K562 (cell line): ENCODE data around the gene GOLPH3. TPM values are rescaled to one million over a fixed set of nuclear protein-coding genes. Genes with fewer than 3 reads are reported as not detected.

Source experiments
- ATAC-seq: fragments of 200-7000 bp; cut with Tn5 transposase; 3 replicates; pipeline ENCODE4 v1.9.1; 2020; ENCODE audit warnings: moderate library complexity
- BruUV-seq: library from RNA; stranded (reverse); fragments of 400-500 nt; replicated peaks from 2 replicates; lab custom pipeline; 2021; lab: Mats Ljungman, UMichigan
- CTCF ChIA-PET: fragments of 300-600 bp; formaldehyde crosslinking; extraction: SDS; loops from one replicate; lab custom pipeline; 2021; ENCODE audit warnings: low intra/inter-chr PET ratio; lab: Yijun Ruan, JAX
- POLR2A ChIA-PET: fragments of 300-600, 350-650 bp; sonication (Branson Sonifier 250); formaldehyde crosslinking; extraction: SDS; loops from one replicate; lab custom pipeline; 2021; ENCODE audit warnings: antibody characterized with exemption, inconsistent platforms; lab: Yijun Ruan, JAX
- DNase-seq, 4 experiments: peaks; one replicate each; pipeline versions ENCODE4 v3.0.0 to v3.0.0-alpha.2; 2011 to 2018; ENCODE audit warnings: low spot score in 3 of 4, mixed read lengths in 3 of 4; ENCODE audit errors: extremely low read depth in 1 of 4
- FAIRE-seq: peaks from 2 replicates; lab custom pipeline; 2011; peaks lifted over from hg19 to GRCh38; lab: Jason Lieb, UNC
- H2AFZ ChIP-seq: 2 replicates; pipeline ENCODE4 v1.6.0; 2011; ENCODE audit warnings: low read depth, low read length, control low read depth, inconsistent platforms
- H3K27ac ChIP-seq: fragments of 200-600 bp; 3 replicates; pipeline ENCODE4 v1.8.0; 2011; ENCODE audit warnings: low read depth, mild to moderate bottlenecking, control low read depth, inconsistent platforms, low read length, moderate library complexity, mixed read lengths; ENCODE audit errors: extremely low read depth
- H3K27me3 ChIP-seq, 2 experiments: fragments of 300-600 bp in 1 of 2; 2 replicates in 1 of 2; 3 replicates in 1 of 2; pipeline versions ENCODE4 v1.6.0 to v1.8.0; 2011; ENCODE audit warnings: inconsistent platforms in 2 of 2, low read length in 2 of 2, mild to moderate bottlenecking in 1 of 2, mixed read lengths in 1 of 2, moderate library complexity in 1 of 2; ENCODE audit not compliant: control insufficient read depth in 2 of 2, insufficient read depth in 2 of 2
- H3K36me3 ChIP-seq: fragments of 300-600 bp; 3 replicates; pipeline ENCODE4 v1.8.0; 2011; ENCODE audit warnings: mild to moderate bottlenecking, low read length, inconsistent platforms; ENCODE audit not compliant: control insufficient read depth, insufficient read depth
- H3K4me1 ChIP-seq, 2 experiments: fragments of 200-600 bp in 1 of 2; replicated peaks in 1 of 2; 2 replicates in 1 of 2; 3 replicates in 1 of 2; pipeline versions ENCODE4 v1.5.1 to v1.8.0; 2011; ENCODE audit warnings: inconsistent platforms in 2 of 2, low read length in 2 of 2, mild to moderate bottlenecking in 1 of 2, mixed read lengths in 1 of 2, moderate library complexity in 1 of 2; ENCODE audit not compliant: control insufficient read depth in 2 of 2, insufficient read depth in 2 of 2
- H3K4me2 ChIP-seq: 2 replicates; pipeline ENCODE4 v1.6.1; 2011; ENCODE audit warnings: low read length, control low read depth, inconsistent platforms, mixed read lengths; ENCODE audit not compliant: insufficient read depth
- H3K4me3 ChIP-seq: fragments of 200-600 bp; sonication (generic), shearing (Covaris generic); 2 replicates; pipeline ENCODE4 v1.5.1; 2016; ENCODE audit warnings: control low read depth, inconsistent platforms
- H3K79me2 ChIP-seq: fragments of 200-600 bp; 3 replicates; pipeline ENCODE4 v1.8.0; 2011; ENCODE audit warnings: low read length, inconsistent platforms; ENCODE audit not compliant: control insufficient read depth, insufficient read depth
- H3K9ac ChIP-seq, 2 experiments: 2 replicates each; pipeline versions ENCODE4 v1.6.0 to v1.6.1; 2011; ENCODE audit warnings: low read depth in 2 of 2, low read length in 2 of 2, control low read depth in 1 of 2, inconsistent platforms in 1 of 2, mild to moderate bottlenecking in 1 of 2, mixed read lengths in 1 of 2; ENCODE audit not compliant: insufficient read depth in 1 of 2
- H3K9me1 ChIP-seq: one replicate; pipeline ENCODE4 v1.6.0; 2011; ENCODE audit warnings: inconsistent platforms, mild to moderate bottlenecking, low read length, moderate library complexity; ENCODE audit not compliant: control insufficient read depth, insufficient read depth
- H3K9me3 ChIP-seq: replicated peaks from 2 replicates; pipeline ENCODE4 v1.5.1; 2011; ENCODE audit warnings: low read depth, low read length, inconsistent platforms; ENCODE audit not compliant: control insufficient read depth, insufficient read depth
- H4K20me1 ChIP-seq: replicated peaks from 2 replicates; pipeline ENCODE4 v1.6.1; 2011; ENCODE audit warnings: low read length, inconsistent platforms, mixed read lengths; ENCODE audit not compliant: control insufficient read depth, insufficient read depth
- CBFB ChIP-seq: sonication (generic); formaldehyde crosslinking; IDR thresholded peaks from 2 replicates; pipeline ENCODE4 v1.4.0; 2020; ENCODE audit warnings: mild to moderate bottlenecking, missing genetic modification reagents
- ETV6 ChIP-seq, 3 experiments: fragments of 150-350 bp in 1 of 3; sonication (generic) in 1 of 3; formaldehyde crosslinking in 1 of 3; IDR thresholded peaks; 2 replicates each; pipeline versions ENCODE4 v1.6.1 to v1.8.0; 2014 to 2022; ENCODE audit warnings: borderline replicate concordance in 2 of 3, low read depth in 2 of 3, antibody characterized with exemption in 1 of 3, low read length in 1 of 3, mild to moderate bottlenecking in 1 of 3, missing genetic modification reagents in 1 of 3
- GABPB1 ChIP-seq: sonication (generic); formaldehyde crosslinking; IDR thresholded peaks from 2 replicates; pipeline ENCODE4 v1.8.0; 2022; ENCODE audit warnings: mild to moderate bottlenecking, missing genetic modification reagents
- LARP7 ChIP-seq: fragments of 450-650 bp; IDR thresholded peaks from 2 replicates; pipeline ENCODE4 v1.6.1; 2016
- MYC ChIP-seq, 2 experiments: fragments of 250-450 bp in 1 of 2; sonication (Bioruptor Pico) in 1 of 2; IDR thresholded peaks; 2 replicates each; pipeline versions ENCODE4 v1.5.1 to v1.6.1; 2012 to 2021; ENCODE audit warnings: low read depth in 2 of 2, borderline replicate concordance in 1 of 2, improper control_type of control experiment in 1 of 2, low read length in 1 of 2, mild to moderate bottlenecking in 1 of 2, moderate library complexity in 1 of 2
- NR1H2 ChIP-seq: sonication (generic); formaldehyde crosslinking; IDR thresholded peaks from 2 replicates; pipeline ENCODE4 v1.4.0; 2020; ENCODE audit warnings: mild to moderate bottlenecking, missing genetic modification reagents
- RBBP5 ChIP-seq: fragments of 200-600 bp; sonication (generic); IDR thresholded peaks from 2 replicates; pipeline ENCODE4 v1.6.1; 2012; ENCODE audit warnings: borderline replicate concordance, mild to moderate bottlenecking, low read length, control low read depth, inconsistent platforms; ENCODE audit not compliant: insufficient read depth, poor library complexity, severe bottlenecking
- RBFOX2 ChIP-seq: fragments of 200-400 bp; formaldehyde crosslinking; IDR thresholded peaks from 2 replicates; pipeline ENCODE4 v1.6.1; 2017; ENCODE audit warnings: low read depth, mild to moderate bottlenecking, low read length, moderate library complexity
- TEAD2 ChIP-seq: fragments of 450-650 bp; IDR thresholded peaks from 2 replicates; pipeline ENCODE4 v1.6.1; 2016; ENCODE audit warnings: missing genetic modification characterization, control low read depth, missing compliant biosample characterization
- ZNF311 ChIP-seq: fragments of 250-450 bp; sonication (Bioruptor Pico); IDR thresholded peaks from 2 replicates; pipeline ENCODE4 v1.4.0; 2020; ENCODE audit warnings: mild to moderate bottlenecking, moderate library complexity
- WGBS: fragments of 100-300 bp; shearing (Covaris generic); methylation state at CpG from one replicate; pipeline ENCODE4 v1.1.6; 2016; ENCODE audit warnings: low coverage, mixed read lengths; ENCODE audit not compliant: insufficient coverage; ENCODE audit errors: missing lambda C conversion rate; 5-methylcytosine and 5-hydroxymethylcytosine counted together
- in situ Hi-C: fragments of 300-500 bp; cut with MboI; formaldehyde crosslinking; loops from 4 replicates; pipeline ENCODE4 v1.15.0; 2018; ENCODE audit warnings: inconsistent platforms, mixed read lengths
- intact Hi-C: fragments of 100-400 bp; cut with micrococcal nuclease; formaldehyde crosslinking; loops from 2 replicates; pipeline ENCODE4 v1.14.2; 2022
- polyA plus RNA-seq, 8 experiments: library from polyadenylated mRNA; depleted of rRNA in 4 of 8; stranded (reverse) in 5 of 8; unstranded in 3 of 8; fragments of >200 nt; fragmentation: Nextera tagmentation in 2 of 8; fragmentation: Illumina TruSeq in 1 of 8; extraction: Ambion mirVana in 2 of 8; extraction: Trizol in 1 of 8; gene quantifications; 2 replicates each; pipeline versions ENCODE4 v1.2.1 to v1.2.3, GENCODE V29; 2011 to 2014; ENCODE audit warnings: inconsistent platforms in 1 of 8, missing spikeins in 1 of 8
- total RNA-seq, 7 experiments: library from RNA; depleted of rRNA in 6 of 7; stranded (reverse); fragments of >200 nt in 6 of 7; fragmentation: Illumina TruSeq in 2 of 7; extraction: Trizol in 2 of 7; gene quantifications; 2 replicates each; pipeline versions ENCODE4 v1.2.1 to v1.2.3, GENCODE V29; 2011 to 2021; ENCODE audit warnings: low replicate concordance in 1 of 7
- TF ChIP-seq, protein P1 (sequence below): fragments of 200-400 bp; formaldehyde crosslinking; IDR thresholded peaks from 2 replicates; pipeline ENCODE4 v1.6.1; 2017; ENCODE audit warnings: mild to moderate bottlenecking, low read depth, low read length, moderate library complexity
- TF ChIP-seq, protein P2 (sequence below): fragments of 250-450 bp; sonication (Bioruptor Pico); IDR thresholded peaks from 2 replicates; pipeline ENCODE4 v1.9.0; 2021; ENCODE audit warnings: mild to moderate bottlenecking, inconsistent platforms
- TF ChIP-seq, protein P3 (sequence below): fragments of 450-650 bp; formaldehyde crosslinking; IDR thresholded peaks from 2 replicates; pipeline ENCODE4 v1.4.0; 2020; ENCODE audit warnings: mild to moderate bottlenecking, moderate library complexity
- TF ChIP-seq, protein P4 (sequence below): fragments of 450-650 bp; formaldehyde crosslinking; IDR thresholded peaks from 2 replicates; pipeline ENCODE4 v1.4.0; 2020; ENCODE audit warnings: mild to moderate bottlenecking, moderate library complexity

Gene GOLPH3
- total and polyA plus RNA-seq, 9 of the 15 experiments (the other 6 are each of a cell fraction or from before 2014, with no cell fraction given), result 18.8 to 94.6 (median 55.1) TPM

DNA sequence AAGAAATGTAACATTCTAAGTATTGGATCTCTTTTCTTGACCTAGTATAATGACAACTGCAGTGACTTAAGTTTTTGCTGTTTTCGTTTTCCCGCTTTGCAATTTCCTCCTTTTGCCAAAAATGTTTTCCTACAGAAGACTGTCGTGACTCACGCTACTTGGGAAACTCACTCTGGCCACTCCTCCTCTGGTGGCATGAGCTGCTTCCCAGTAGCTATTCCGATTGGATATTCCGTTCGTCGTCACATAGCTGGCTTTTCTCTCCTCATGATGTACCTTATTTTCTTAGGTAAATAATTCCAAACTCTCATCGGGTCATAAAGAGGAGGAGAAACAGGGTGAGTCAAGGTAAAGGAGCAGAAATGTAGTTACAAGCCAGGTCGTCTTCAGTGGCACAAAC is 64.9 kb downstream of the GOLPH3 start:
- Histone ChIP-seq H3K27me3 (no peaks in the 10 kb centered on the region), H3K79me2 (peaks cover 4% of the 10 kb centered on the region; the same call in 1 of the 3 replicates), H3K4me1 (no peaks in the 10 kb centered on the region; a peak in 1 of 5 replicates), H3K9ac (no peak overlapping the region), H3K9me3 (no peaks in the 10 kb centered on the region), H3K9me1 (no peaks in the 10 kb centered on the region), H3K4me2 (no peak overlapping the region), H4K20me1 (no peaks in the 10 kb centered on the region), H3K4me3 (no peak overlapping the region), H3K27ac (no peak overlapping the region), H2AFZ (no peak overlapping the region), H3K36me3 (peaks cover 77% of the 10 kb centered on the region)
- FAIRE-seq (no peak), ATAC-seq (no peak), DNase-seq (no peak)
- CTCF ChIA-PET, result no interaction called here
- no TSS peak for BruUV-seq
- POLR2A ChIA-PET, result interaction anchor here (1.0 kb wide), 1 partner anchor 16 kb away, joined by 3 read pairs; no protein-coding TSS in a partner anchor
- intact Hi-C loops, result no loop called here
- in situ Hi-C loops, result no loop called here
- 96% methylated on average over 10 of the region's 10 CpGs for WGBS
- TF ChIP-seq TEAD2 (tag) (no peak), RBFOX2 (no peak), MYC (IDR thresholded peaks at IDR 0.05; ENCODE audit: low read depth, low read length) (no peak), MYC (CRISPR knock-in tag; IDR thresholded peaks at IDR 0.05; ENCODE audit: borderline replicate concordance, low read depth) (no peak), RBBP5 (no peak), LARP7 (no peak), GABPB1 (CRISPR knock-in tag) (no peak), ETV6 (IDR thresholded peaks at IDR 0.05; ENCODE audit: borderline replicate concordance in 1 of 2, low read depth in 2 of 2, low read length in 1 of 2) (no peak), ETV6 (CRISPR knock-in tag; IDR thresholded peaks at IDR 0.05; ENCODE audit: borderline replicate concordance) (no peak), CBFB (CRISPR knock-in tag) (no peak), NR1H2 (CRISPR knock-in tag) (no peak), ZNF311 (no peak)
- TF ChIP-seq, protein P1, sequence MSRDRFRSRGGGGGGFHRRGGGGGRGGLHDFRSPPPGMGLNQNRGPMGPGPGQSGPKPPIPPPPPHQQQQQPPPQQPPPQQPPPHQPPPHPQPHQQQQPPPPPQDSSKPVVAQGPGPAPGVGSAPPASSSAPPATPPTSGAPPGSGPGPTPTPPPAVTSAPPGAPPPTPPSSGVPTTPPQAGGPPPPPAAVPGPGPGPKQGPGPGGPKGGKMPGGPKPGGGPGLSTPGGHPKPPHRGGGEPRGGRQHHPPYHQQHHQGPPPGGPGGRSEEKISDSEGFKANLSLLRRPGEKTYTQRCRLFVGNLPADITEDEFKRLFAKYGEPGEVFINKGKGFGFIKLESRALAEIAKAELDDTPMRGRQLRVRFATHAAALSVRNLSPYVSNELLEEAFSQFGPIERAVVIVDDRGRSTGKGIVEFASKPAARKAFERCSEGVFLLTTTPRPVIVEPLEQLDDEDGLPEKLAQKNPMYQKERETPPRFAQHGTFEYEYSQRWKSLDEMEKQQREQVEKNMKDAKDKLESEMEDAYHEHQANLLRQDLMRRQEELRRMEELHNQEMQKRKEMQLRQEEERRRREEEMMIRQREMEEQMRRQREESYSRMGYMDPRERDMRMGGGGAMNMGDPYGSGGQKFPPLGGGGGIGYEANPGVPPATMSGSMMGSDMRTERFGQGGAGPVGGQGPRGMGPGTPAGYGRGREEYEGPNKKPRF, result no peak
- TF ChIP-seq, protein P2, sequence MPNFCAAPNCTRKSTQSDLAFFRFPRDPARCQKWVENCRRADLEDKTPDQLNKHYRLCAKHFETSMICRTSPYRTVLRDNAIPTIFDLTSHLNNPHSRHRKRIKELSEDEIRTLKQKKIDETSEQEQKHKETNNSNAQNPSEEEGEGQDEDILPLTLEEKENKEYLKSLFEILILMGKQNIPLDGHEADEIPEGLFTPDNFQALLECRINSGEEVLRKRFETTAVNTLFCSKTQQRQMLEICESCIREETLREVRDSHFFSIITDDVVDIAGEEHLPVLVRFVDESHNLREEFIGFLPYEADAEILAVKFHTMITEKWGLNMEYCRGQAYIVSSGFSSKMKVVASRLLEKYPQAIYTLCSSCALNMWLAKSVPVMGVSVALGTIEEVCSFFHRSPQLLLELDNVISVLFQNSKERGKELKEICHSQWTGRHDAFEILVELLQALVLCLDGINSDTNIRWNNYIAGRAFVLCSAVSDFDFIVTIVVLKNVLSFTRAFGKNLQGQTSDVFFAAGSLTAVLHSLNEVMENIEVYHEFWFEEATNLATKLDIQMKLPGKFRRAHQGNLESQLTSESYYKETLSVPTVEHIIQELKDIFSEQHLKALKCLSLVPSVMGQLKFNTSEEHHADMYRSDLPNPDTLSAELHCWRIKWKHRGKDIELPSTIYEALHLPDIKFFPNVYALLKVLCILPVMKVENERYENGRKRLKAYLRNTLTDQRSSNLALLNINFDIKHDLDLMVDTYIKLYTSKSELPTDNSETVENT (CRISPR knock-in tag), result no peak
- TF ChIP-seq, protein P3, sequence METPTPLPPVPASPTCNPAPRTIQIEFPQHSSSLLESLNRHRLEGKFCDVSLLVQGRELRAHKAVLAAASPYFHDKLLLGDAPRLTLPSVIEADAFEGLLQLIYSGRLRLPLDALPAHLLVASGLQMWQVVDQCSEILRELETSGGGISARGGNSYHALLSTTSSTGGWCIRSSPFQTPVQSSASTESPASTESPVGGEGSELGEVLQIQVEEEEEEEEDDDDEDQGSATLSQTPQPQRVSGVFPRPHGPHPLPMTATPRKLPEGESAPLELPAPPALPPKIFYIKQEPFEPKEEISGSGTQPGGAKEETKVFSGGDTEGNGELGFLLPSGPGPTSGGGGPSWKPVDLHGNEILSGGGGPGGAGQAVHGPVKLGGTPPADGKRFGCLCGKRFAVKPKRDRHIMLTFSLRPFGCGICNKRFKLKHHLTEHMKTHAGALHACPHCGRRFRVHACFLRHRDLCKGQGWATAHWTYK (CRISPR knock-in tag), result no peak
- TF ChIP-seq, protein P4, sequence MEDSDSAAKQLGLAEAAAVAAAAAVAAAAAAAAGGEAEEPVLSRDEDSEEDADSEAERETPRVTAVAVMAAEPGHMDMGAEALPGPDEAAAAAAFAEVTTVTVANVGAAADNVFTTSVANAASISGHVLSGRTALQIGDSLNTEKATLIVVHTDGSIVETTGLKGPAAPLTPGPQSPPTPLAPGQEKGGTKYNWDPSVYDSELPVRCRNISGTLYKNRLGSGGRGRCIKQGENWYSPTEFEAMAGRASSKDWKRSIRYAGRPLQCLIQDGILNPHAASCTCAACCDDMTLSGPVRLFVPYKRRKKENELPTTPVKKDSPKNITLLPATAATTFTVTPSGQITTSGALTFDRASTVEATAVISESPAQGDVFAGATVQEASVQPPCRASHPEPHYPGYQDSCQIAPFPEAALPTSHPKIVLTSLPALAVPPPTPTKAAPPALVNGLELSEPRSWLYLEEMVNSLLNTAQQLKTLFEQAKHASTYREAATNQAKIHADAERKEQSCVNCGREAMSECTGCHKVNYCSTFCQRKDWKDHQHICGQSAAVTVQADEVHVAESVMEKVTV, result no peak
